GM18873 (cell line): ENCODE data around the gene TMEM47.

Source experiments
- ATAC-seq: cut with Tn5 transposase; IDR thresholded peaks from one replicate; pipeline ENCODE4 v1.9.1; 2021; ENCODE audit warnings: mild to moderate bottlenecking, moderate library complexity, moderate number of reproducible peaks; ENCODE audit not compliant: unreplicated experiment, low FRiP score

TMEM47 gene

DNA sequence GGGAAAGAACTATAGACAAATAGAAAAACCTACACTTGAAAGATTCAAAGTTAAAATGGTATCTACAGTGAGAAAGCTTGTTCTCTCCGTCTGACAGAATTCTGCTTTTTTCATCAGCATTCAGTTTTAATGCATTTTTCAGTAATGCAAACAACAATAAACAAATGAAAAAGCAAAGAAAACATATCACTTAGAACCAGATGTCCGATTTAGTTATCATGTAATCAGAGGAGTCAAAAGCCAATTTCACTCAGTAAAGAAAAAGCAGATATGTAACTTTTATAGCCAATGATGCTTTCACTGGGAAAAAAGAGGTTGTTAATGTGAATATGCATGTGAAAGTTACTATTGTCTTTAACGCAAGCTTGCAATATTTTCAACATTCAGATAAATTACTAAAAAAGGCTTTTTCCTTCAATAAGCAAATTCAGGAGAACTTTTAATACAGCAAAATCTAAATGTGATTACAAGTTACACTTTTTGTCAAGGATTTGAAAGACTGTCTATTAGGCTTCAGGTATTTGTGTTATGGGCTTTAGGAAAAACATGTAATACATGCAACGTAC lies 70.7 kb downstream of the TMEM47 start:
- no peak for ATAC-seq

GRCh38 chrX:34585561-34585960 lies 71.5 kb downstream of the TMEM47 start:
- ATAC-seq: no peak

DNA sequence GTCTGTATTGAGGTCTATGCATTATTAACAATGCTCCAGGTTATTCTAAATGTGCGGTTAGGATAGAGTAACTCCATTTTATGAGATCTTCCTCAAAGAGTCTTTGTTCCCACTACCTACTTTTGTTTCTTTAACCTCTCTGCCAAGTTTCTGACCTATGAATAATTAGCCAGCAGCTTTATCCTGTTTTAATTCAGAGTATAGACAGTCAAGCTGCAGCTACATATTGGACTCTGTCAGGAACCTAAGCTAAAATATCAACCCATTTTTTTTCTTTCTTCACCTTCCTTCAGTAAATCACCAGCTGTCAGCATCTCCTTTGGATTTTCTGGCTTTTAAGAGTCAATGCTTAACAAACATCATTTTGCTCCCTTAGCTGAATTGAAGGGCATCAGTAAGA lies 72.3 kb downstream of the TMEM47 start:
- ATAC-seq: no peak

DNA sequence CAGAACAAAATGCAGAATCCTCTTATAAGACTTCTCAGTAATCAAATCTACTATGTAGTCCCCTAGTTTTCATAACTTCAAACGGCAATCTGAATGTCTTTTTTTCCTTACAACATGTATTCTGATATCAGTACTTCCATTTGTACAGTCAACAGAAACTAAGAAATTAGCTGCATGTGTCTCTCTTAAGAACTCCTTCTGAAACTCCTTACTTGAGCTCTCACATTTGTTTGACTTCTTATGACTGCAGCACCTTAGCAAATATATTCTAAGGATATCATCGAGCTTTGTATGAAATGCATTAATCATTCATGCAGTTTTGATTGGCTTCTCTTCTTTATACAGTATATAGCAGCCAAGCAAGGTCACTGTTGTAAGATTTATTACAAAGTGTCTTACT lies 77.0 kb downstream of the TMEM47 start:
- ATAC-seq: no peak

DNA sequence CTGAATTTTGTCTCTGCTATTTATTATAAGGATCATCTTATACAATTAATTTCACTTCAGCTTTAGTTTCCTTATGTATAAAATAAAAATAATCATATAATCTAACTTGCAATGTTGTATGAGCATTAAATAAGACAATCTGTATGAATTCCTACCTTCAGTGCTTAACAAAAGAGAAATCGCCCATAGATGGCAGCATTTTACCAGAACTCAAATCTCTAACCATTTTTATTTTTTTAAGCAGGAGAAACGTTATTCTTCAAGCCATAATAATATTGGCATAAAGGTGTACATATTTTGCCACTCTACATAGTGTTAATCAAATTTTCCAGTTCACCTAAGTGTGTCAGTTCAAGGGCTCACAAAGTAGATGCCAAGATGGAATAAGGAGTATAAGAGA lies 78.8 kb downstream of the TMEM47 start:
- no peak for ATAC-seq
